ENCODE results near the gene LHFPL4. TPM values are rescaled to one million over a fixed set of nuclear protein-coding genes. Genes with fewer than 3 reads are reported as not detected.

Gene LHFPL4
- total and polyA plus RNA-seq, 4 donors = 0.08 TPM; not detected in 3

- 62% methylated on average over 3 of the region's 3 CpGs for WGBS
- Histone ChIP-seq H3K27ac (ENCODE audit: low read depth in 1 of 2, low read length in 2 of 2) (no peak overlapping the region), H3K36me3 (ENCODE audit: control insufficient read depth in 4 of 4, insufficient read depth in 3 of 4, low read depth in 1 of 4, low read length in 3 of 4) (no peaks in the 10 kb centered on the region), H3K4me1 (ENCODE audit: control insufficient read depth in 4 of 4, insufficient read depth in 4 of 4, low read length in 3 of 4) (no peaks in the 10 kb centered on the region), H3K4me3 (ENCODE audit: low read depth in 1 of 3, low read length in 3 of 3) (no peak overlapping the region), H3K9me3 (ENCODE audit: control insufficient read depth in 4 of 4, low read length in 3 of 4) (no peaks in the 10 kb centered on the region), H3K27me3 (ENCODE audit: control insufficient read depth in 4 of 4, insufficient read depth in 4 of 4, low read length in 3 of 4) (no peaks in the 10 kb centered on the region), H3K9ac (ENCODE audit: low read depth in 1 of 2, low read length in 2 of 2) (no peak overlapping the region)
- TF ChIP-seq FOXA1 (IDR thresholded peaks at IDR 0.05) (no peak), MAX (IDR thresholded peaks at IDR 0.05) (no peak), HNF4G (IDR thresholded peaks at IDR 0.05) (no peak), TAF1 (conservative IDR thresholded peaks at IDR 0.05) (no peak), ATF3 (IDR thresholded peaks at IDR 0.05) (no peak), FOXA2 (IDR thresholded peaks at IDR 0.05) (no peak), GABPA (IDR thresholded peaks at IDR 0.05 in 1 of 2, conservative IDR thresholded peaks at IDR 0.05 in 1 of 2) (no peak), RXRA (IDR thresholded peaks at IDR 0.05) (no peak), JUND (IDR thresholded peaks at IDR 0.05) (no peak)
- DNase-seq (ENCODE audit: low spot score) = no peak
Observed at GRCh38 chr3:9534429-9534828, 19.2 kb downstream of the LHFPL4 start.

- Histone ChIP-seq H3K4me3 (ENCODE audit: low read depth in 1 of 3, low read length in 3 of 3) (no peak overlapping the region), H3K27ac (ENCODE audit: low read depth in 1 of 2, low read length in 2 of 2) (no peak overlapping the region), H3K9ac (ENCODE audit: low read depth in 1 of 2, low read length in 2 of 2) (no peak overlapping the region), H3K27me3 (ENCODE audit: control insufficient read depth in 4 of 4, insufficient read depth in 4 of 4, low read length in 3 of 4) (no peaks in the 10 kb centered on the region), H3K9me3 (ENCODE audit: control insufficient read depth in 4 of 4, low read length in 3 of 4) (no peaks in the 10 kb centered on the region), H3K4me1 (ENCODE audit: control insufficient read depth in 4 of 4, insufficient read depth in 4 of 4, low read length in 3 of 4) (no peaks in the 10 kb centered on the region), H3K36me3 (ENCODE audit: control insufficient read depth in 4 of 4, insufficient read depth in 3 of 4, low read depth in 1 of 4, low read length in 3 of 4) (no peaks in the 10 kb centered on the region)
- DNase-seq (ENCODE audit: low spot score) = no peak
- WGBS = 80% methylated on average over 2 of the region's 2 CpGs
- TF ChIP-seq TAF1 (conservative IDR thresholded peaks at IDR 0.05) (no peak), EGR1 (IDR thresholded peaks at IDR 0.05; ENCODE audit: low read depth in 2 of 2) (no peak), GABPA (IDR thresholded peaks at IDR 0.05 in 1 of 2, conservative IDR thresholded peaks at IDR 0.05 in 1 of 2) (no peak), ZBTB33 (IDR thresholded peaks at IDR 0.05) (no peak), REST (IDR thresholded peaks at IDR 0.05) (no peak), JUND (IDR thresholded peaks at IDR 0.05) (no peak), NR2F2 (IDR thresholded peaks at IDR 0.05) (no peak), RAD21 (IDR thresholded peaks at IDR 0.05) (no peak), CTCF (IDR thresholded peaks at IDR 0.05; ENCODE audit: low read depth, low read length, missing input control) (no peak), FOXA2 (IDR thresholded peaks at IDR 0.05) (no peak)
Observed at GRCh38 chr3:9525078-9525477, 28.5 kb downstream of the LHFPL4 start.

Measured in liver (tissue), 9 donors.